ENCODE data around the gene SPATA13. TPM values are rescaled to one million over a fixed set of nuclear protein-coding genes. Genes with fewer than 3 reads are reported as not detected.
"Not testable (repeated sequence)": the region's sequence is repeated elsewhere in the genome, so short reads cannot be mapped to it uniquely, and the experiment has no call there.

Gene SPATA13
- total and polyA plus RNA-seq, 2 donors (not counting 1 experiment from before 2014, with no cell fraction given): 5.7 to 8.3 TPM

GRCh38 chr13:24313439-24313838 lies 152.9 kb downstream of the SPATA13 start:
- Histone ChIP-seq H3K27me3 (replicated peaks in 1 of 4; ENCODE audit: control extremely low read depth in 1 of 4, control insufficient read depth in 3 of 4, insufficient read depth in 4 of 4, low read length in 3 of 4) (no peaks in the 10 kb centered on the region), H3K9ac (ENCODE audit: low read length) (no peak overlapping the region), H3K4me3 (ENCODE audit: control extremely low read depth in 1 of 5, extremely low read depth in 1 of 5, insufficient read depth in 1 of 5, low read depth in 2 of 5, low read length in 4 of 5) (no peak overlapping the region), H3K4me1 (ENCODE audit: control insufficient read depth in 2 of 2, insufficient read depth in 2 of 2, low read length in 2 of 2) (no peaks in the 10 kb centered on the region), H3K27ac (ENCODE audit: low read length in 2 of 2) (no peak overlapping the region), H3K36me3 (replicated peaks in 1 of 2; ENCODE audit: control extremely low read depth in 1 of 2, control insufficient read depth in 1 of 2, extremely low read depth in 1 of 2, insufficient read depth in 2 of 2, low read length in 1 of 2) (no peaks in the 10 kb centered on the region), H2AFZ (ENCODE audit: insufficient read depth, low read depth, low read length, poor library complexity, severe bottlenecking) (no peak overlapping the region), H3K4me2 (replicated peaks; ENCODE audit: low read depth, low read length, poor library complexity, severe bottlenecking) (no peak overlapping the region), H3K79me2 (ENCODE audit: control insufficient read depth, insufficient read depth, low read length) (no peaks in the 10 kb centered on the region), H3K9me3 (ENCODE audit: control extremely low read depth in 1 of 3, control insufficient read depth in 2 of 3, insufficient read depth in 1 of 3, low read length in 2 of 3) (no peaks in the 10 kb centered on the region), H4K20me1 (ENCODE audit: control insufficient read depth, insufficient read depth, low read length, poor library complexity, severe bottlenecking) (no peaks in the 10 kb centered on the region)
- no peaks in the 10 kb centered on the region for H3K4me1 Mint-ChIP-seq
- 55% methylated on average over 3 of the region's 5 CpGs for WGBS (ENCODE audit: insufficient coverage)
- no peak for DNase-seq
- POLR2A ChIA-PET: no interaction called here
- H3K9me3 Mint-ChIP-seq (ENCODE audit: insufficient read depth): no peaks in the 10 kb centered on the region
- TF ChIP-seq CTCF (IDR thresholded peaks at IDR 0.05) (no peak), EZH2 (IDR thresholded peaks at IDR 0.05; ENCODE audit: borderline replicate concordance, insufficient read depth, low read depth, low read length, poor library complexity, severe bottlenecking) (no peak)
- no peak for ATAC-seq (ENCODE audit: low read depth)
- CTCF ChIA-PET: no interaction called here
- H3K4me3 Mint-ChIP-seq: no peak overlapping the region
- intact Hi-C loops (cut with micrococcal nuclease): no loop called here
- no peaks in the 10 kb centered on the region for H3K27me3 Mint-ChIP-seq
- H3K27ac Mint-ChIP-seq: no peak overlapping the region

GRCh38 chr13:24317835-24318234 lies 157.3 kb downstream of the SPATA13 start:
- H3K79me2 ChIP-seq (ENCODE audit: control insufficient read depth, insufficient read depth, low read length); H3K4me1 ChIP-seq (ENCODE audit: control insufficient read depth in 2 of 2, insufficient read depth in 2 of 2, low read length in 2 of 2); H4K20me1 ChIP-seq (ENCODE audit: control insufficient read depth, insufficient read depth, low read length, poor library complexity, severe bottlenecking); H3K27ac Mint-ChIP-seq; intact Hi-C loops (cut with micrococcal nuclease); POLR2A ChIA-PET; H3K4me3 ChIP-seq (ENCODE audit: control extremely low read depth in 1 of 5, extremely low read depth in 1 of 5, insufficient read depth in 1 of 5, low read depth in 2 of 5, low read length in 4 of 5); H3K9me3 Mint-ChIP-seq (ENCODE audit: insufficient read depth); H3K36me3 ChIP-seq (replicated peaks in 1 of 2; ENCODE audit: control extremely low read depth in 1 of 2, control insufficient read depth in 1 of 2, extremely low read depth in 1 of 2, insufficient read depth in 2 of 2, low read length in 1 of 2); H3K9me3 ChIP-seq (ENCODE audit: control extremely low read depth in 1 of 3, control insufficient read depth in 2 of 3, insufficient read depth in 1 of 3, low read length in 2 of 3); H3K4me2 ChIP-seq (replicated peaks; ENCODE audit: low read depth, low read length, poor library complexity, severe bottlenecking); H3K4me3 Mint-ChIP-seq; ATAC-seq (ENCODE audit: low read depth); DNase-seq; CTCF ChIA-PET; H3K27me3 ChIP-seq (replicated peaks in 1 of 4; ENCODE audit: control extremely low read depth in 1 of 4, control insufficient read depth in 3 of 4, insufficient read depth in 4 of 4, low read length in 3 of 4); H3K9ac ChIP-seq (ENCODE audit: low read length); H2AFZ ChIP-seq (ENCODE audit: insufficient read depth, low read depth, low read length, poor library complexity, severe bottlenecking); H3K27me3 Mint-ChIP-seq; H3K4me1 Mint-ChIP-seq; H3K27ac ChIP-seq (ENCODE audit: low read length in 2 of 2): not testable (repeated sequence)
- 100% methylated on average over 4 of the region's 10 CpGs for WGBS (ENCODE audit: insufficient coverage)

GRCh38 chr13:24318878-24319277 lies 158.4 kb downstream of the SPATA13 start:
- CTCF ChIA-PET: not testable (repeated sequence)
- WGBS (ENCODE audit: insufficient coverage): no CpG with 5 or more reads among the region's 4 CpGs

More at GRCh38 chr13:24318878-24319277, 158.4 kb downstream of the SPATA13 start:
- H3K36me3 ChIP-seq (replicated peaks in 1 of 2; ENCODE audit: control extremely low read depth in 1 of 2, control insufficient read depth in 1 of 2, extremely low read depth in 1 of 2, insufficient read depth in 2 of 2, low read length in 1 of 2); POLR2A ChIA-PET; ATAC-seq (ENCODE audit: low read depth); H3K9ac ChIP-seq (ENCODE audit: low read length); H3K4me3 ChIP-seq (ENCODE audit: control extremely low read depth in 1 of 5, extremely low read depth in 1 of 5, insufficient read depth in 1 of 5, low read depth in 2 of 5, low read length in 4 of 5); H3K79me2 ChIP-seq (ENCODE audit: control insufficient read depth, insufficient read depth, low read length); DNase-seq; H2AFZ ChIP-seq (ENCODE audit: insufficient read depth, low read depth, low read length, poor library complexity, severe bottlenecking); H3K4me1 Mint-ChIP-seq; H4K20me1 ChIP-seq (ENCODE audit: control insufficient read depth, insufficient read depth, low read length, poor library complexity, severe bottlenecking); H3K4me2 ChIP-seq (replicated peaks; ENCODE audit: low read depth, low read length, poor library complexity, severe bottlenecking); H3K4me3 Mint-ChIP-seq; intact Hi-C loops (cut with micrococcal nuclease); H3K27me3 Mint-ChIP-seq; H3K9me3 ChIP-seq (ENCODE audit: control extremely low read depth in 1 of 3, control insufficient read depth in 2 of 3, insufficient read depth in 1 of 3, low read length in 2 of 3); H3K4me1 ChIP-seq (ENCODE audit: control insufficient read depth in 2 of 2, insufficient read depth in 2 of 2, low read length in 2 of 2); H3K27me3 ChIP-seq (replicated peaks in 1 of 4; ENCODE audit: control extremely low read depth in 1 of 4, control insufficient read depth in 3 of 4, insufficient read depth in 4 of 4, low read length in 3 of 4); H3K27ac Mint-ChIP-seq; H3K27ac ChIP-seq (ENCODE audit: low read length in 2 of 2); H3K9me3 Mint-ChIP-seq (ENCODE audit: insufficient read depth): not testable (repeated sequence)

Data from B cell (primary cell).